Hematopoietic multipotent progenitor cell treated with erythropoietin and hydrocortisone succinate and interleukin-3 and kit ligand, for 6 days (in vitro differentiated cells): ENCODE measurements around the gene ZNF205.
"Not testable (repeated sequence)": the region's sequence is repeated elsewhere in the genome, so short reads cannot be mapped to it uniquely, and the experiment has no call there.

ENCODE experiments used
- DNase-seq: peaks from one replicate; pipeline ENCODE4 v3.0.0-alpha.2; 2015

The ZNF205 gene

GRCh38 chr16:3152027-3152276 lies 39.6 kb downstream of the ZNF205 start:
- DNase-seq: no peak

GRCh38 chr16:3152277-3152990 lies 40.0 kb downstream of the ZNF205 start:
- DNase-seq: peak; percentile 94

GRCh38 chr16:3152991-3153368 lies 40.6 kb downstream of the ZNF205 start:
- no peak for DNase-seq

GRCh38 chr16:3155181-3155580 lies 42.8 kb downstream of the ZNF205 start:
- DNase-seq: no peak

DNA sequence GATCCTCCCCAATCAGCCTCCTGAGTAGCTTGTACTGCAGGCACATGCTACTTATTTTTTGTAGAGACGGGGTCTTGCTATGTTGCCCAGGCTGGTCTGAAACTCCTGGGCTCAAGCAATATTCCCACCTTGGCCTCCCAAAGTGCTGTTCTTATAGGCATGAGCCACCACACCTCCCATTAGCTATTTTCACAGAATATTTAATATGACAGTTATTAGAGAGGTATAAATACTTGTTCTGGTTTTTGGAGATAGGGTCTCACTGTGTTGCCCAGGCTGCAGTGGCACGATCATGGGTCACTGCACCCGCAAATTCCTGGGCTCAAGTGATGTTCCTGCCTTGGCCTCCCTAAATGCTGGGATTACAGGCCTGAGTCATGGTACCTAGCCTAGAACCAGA lies 43.6 kb downstream of the ZNF205 start:
- DNase-seq: no peak

DNA sequence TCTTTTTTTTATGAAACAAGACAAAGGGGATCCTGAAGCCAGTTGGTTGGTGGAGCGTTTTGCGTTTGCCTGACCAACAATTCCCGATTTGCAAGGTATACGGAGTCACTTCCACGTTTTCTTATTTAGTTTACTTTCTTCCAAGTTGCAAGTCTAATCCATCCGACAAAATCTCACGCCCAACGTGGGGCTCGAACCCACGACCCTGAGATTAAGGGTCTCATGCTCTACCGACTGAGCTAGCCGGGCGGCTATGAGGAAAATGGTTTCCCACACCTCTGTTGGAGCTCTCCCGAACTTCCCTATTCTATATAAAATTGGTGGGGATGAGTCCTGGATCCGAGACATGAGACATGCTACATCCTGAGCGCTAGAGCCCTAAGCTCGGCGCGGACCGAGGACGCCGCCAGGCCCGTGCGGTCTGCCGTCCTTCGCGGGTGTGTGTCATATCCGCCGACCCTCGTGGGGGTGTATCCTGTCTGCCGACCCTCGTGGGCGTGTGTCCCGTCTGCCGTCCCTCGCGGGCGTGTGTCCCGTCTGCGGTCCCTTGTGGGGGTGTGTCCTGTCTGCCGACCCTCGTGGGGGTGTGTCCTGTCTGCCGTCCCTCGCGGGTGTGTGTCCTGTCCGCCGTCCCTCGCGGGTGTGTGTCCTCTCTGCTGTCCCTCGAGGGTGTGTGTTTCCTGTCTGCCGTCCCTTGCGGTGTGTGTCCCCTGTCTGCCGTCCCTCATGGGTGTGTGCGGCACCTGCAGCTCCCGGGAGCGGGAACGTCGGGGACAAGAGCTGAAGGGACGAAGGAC lies 45.0 kb downstream of the ZNF205 start:
- peak; percentile 89 for DNase-seq

DNA sequence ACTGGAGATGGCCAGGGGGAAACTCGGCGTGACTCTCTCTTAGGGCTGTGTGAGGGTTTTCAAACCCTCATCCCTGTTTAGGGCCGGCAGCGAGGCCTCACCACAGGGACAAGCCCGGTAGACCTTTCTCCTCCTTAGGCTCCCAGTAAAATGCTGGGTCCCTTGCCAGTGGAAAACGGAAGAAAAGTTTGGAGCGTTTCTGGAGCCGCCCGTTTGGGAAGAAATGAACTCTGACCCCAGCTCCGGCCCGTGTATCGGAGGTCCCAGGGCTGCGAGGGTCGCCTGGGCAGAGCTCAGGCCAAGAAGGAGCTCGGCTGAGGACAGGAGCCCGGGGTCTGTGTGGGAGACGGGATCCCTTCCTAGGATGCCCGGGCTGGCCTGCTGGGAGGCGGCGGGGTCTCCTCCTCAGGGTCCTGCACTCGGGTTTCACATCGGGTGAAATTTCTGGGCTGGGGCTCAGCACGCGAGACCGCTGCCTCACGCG lies 45.7 kb downstream of the ZNF205 start:
- peak; percentile 22 for DNase-seq

- DNase-seq: peak; percentile 91
Observed at GRCh38 chr16:3158510-3159314, 46.3 kb downstream of the ZNF205 start.

DNA sequence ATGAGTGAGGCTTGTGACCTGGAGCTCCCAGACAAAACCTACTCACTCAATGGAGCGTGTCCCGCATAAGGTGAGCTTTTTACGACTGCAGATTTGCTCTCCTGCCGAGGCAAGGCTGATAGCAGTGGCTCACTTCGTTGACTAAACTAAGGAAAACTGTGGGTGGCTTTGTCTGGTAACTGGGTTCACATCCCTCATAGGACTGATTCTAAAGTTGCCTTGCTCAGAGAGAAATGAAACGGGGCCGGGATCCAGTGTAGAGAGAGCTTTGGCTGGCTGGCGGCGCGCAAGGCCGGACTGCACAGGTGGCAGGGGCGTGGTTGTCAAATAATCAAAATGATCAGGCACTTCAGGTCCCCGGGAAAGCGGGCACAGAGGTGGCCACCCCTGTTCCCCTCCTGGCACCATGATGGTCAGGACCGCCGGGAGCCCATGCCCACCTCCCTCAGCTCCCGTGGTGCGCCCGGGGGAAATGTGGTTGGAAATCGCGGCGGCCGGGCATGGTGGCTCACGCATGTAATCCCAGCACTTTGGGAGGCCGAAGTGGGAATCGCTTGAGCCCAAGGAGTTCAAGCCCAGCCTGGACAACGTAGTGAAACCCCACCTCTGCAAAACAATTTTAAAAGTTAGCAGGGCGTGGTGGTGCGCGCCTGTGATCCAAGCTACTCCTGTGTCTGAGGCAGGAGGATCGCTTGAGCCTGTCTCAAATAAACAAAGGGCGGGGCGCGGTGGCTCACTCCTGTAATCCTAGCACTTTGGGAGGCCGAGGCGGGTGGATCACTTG lies 49.0 kb downstream of the ZNF205 start:
- no peak for DNase-seq

DNA sequence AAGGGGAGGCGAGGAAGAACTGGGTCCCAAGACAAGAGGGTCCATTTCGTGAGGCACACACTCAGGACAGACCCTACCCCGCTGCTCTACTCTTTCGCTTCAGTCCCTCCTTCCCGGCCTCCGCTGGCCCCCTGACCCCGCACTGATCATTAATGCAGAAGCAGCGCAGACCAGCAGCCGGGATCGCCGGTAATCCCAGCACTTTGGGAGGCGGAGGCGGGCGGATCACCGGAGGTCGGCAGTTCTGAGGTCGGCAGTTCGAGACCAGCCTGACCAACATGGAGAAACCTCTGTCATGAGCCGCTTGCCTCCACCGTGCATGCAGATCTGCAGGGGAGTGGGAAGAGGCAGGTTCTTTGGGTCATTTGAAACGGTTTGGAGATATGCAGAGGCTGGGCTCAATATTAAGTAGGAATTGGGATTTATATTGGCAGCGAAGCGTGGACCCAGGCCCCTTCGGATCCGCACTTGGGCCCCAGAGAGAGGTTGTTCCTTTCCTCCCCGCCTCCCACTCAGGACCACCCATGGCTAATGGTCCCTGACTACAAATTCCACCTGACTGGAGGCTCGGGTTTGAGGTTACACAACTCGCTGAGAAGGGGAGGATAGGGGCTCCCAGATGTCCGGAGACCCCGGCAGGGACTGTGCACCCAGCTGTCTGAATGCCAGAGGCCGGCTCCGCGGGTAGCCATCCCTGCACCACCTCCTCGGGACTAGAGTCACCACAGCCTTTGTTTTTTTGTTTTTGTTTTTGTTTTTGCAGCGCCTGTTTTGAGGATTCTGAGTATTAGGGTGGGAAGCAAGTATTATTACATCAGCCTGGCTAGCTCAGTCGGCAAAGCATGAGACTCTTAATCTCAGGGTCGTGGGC lies 52.0 kb downstream of the ZNF205 start:
- no peak for DNase-seq

- DNase-seq: no peak
Observed at GRCh38 chr16:3165111-3165822, 52.9 kb downstream of the ZNF205 start.

DNA sequence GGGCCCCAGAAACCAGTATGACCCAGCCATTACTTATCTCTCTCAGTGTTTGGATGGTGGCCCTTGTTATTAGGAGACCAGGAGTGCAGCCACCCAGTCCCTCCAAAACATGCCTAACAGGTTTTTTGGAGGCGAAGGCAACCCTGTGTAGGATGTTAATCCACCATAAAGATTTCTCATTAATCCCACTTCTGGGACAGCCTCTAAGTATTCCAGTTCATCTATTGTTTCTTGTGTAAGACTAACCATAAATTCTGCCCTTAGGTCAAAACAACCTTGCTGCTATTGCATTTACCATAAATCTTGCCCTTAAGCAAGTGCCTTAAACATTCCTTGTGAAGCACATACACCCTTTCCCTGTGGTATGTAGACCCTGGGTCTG lies 54.1 kb downstream of the ZNF205 start:
- DNase-seq: no peak

DNA sequence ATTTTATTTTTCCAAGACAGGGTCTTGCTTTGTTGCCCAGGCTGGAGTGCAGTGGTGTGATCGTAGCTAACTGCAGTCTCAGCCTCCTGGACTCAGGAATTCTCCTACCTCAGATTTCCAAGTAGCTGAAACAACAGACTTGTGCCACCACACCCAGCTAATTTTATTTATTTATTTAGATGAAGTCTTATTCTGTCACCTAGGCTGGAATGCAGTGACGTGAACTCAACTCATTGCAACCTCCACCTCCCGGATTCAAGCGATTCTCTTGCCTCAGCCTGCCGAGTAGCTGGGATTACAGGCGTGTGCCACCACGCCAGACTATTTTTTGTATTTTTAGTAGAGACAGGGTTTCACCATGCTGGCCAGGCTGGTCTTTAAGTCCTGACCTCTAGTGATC lies 56.3 kb downstream of the ZNF205 start:
- DNase-seq: not testable (repeated sequence)
